DMS53 treated with DMSO at 0.1 percent for 48 hours (cell line): ENCODE measurements around the gene CYB561D1.

Source experiments
- DNase-seq: peaks from one replicate; lab custom pipeline; 2025; ENCODE audit not compliant: unreplicated experiment; lab: John Stamatoyannopoulos, UW

The CYB561D1 gene

GRCh38 chr1:109479901-109480300 lies 14.0 kb upstream of the CYB561D1 start:
- DNase-seq, result no peak

- no peak for DNase-seq
Measured at GRCh38 chr1:109481646-109482045, 12.2 kb upstream of the CYB561D1 start.

- DNase-seq, result no peak
Measured at GRCh38 chr1:109482242-109482641, 11.7 kb upstream of the CYB561D1 start.

- no peak for DNase-seq
Measured at GRCh38 chr1:109482791-109483671, 10.9 kb upstream of the CYB561D1 start.

GRCh38 chr1:109483672-109484518 lies 10.0 kb upstream of the CYB561D1 start, which contains the start of gene ATXN7L2:
ATXN7L2 (plus strand) TSS chr1:109483905; CDS start chr1:109483954, 49 bp downstream.
- peak; percentile 86 for DNase-seq

- no peak for DNase-seq
Measured at GRCh38 chr1:109484519-109484975, 9.3 kb upstream of the CYB561D1 start.

GRCh38 chr1:109485001-109485400 lies 8.9 kb upstream of the CYB561D1 start:
- DNase-seq, result no peak

- no peak for DNase-seq
Measured at GRCh38 chr1:109487261-109487660, 6.6 kb upstream of the CYB561D1 start.

- no peak for DNase-seq
Measured at GRCh38 chr1:109488201-109488600, 5.7 kb upstream of the CYB561D1 start.

GRCh38 chr1:109488696-109489095 lies 5.2 kb upstream of the CYB561D1 start:
- no peak for DNase-seq

GRCh38 chr1:109490029-109490933 lies 3.6 kb upstream of the CYB561D1 start:
- DNase-seq, result peak; percentile 36

- DNase-seq, result no peak
Measured at GRCh38 chr1:109490934-109491302, 3.0 kb upstream of the CYB561D1 start.

GRCh38 chr1:109491372-109491771 lies 2.5 kb upstream of the CYB561D1 start:
- DNase-seq, result no peak

- no peak for DNase-seq
Measured at GRCh38 chr1:109492779-109493178, 1.1 kb upstream of the CYB561D1 start.

GRCh38 chr1:109493227-109493626 lies 667 bp upstream of the CYB561D1 start:
- no peak for DNase-seq

- DNase-seq, result no peak
Measured at GRCh38 chr1:109495738-109496137, 1.8 kb downstream of the CYB561D1 start.

- no peak for DNase-seq
Measured at GRCh38 chr1:109497449-109498160, 3.7 kb downstream of the CYB561D1 start.

- DNase-seq, result peak; percentile 52
Measured at GRCh38 chr1:109498161-109498801, 4.4 kb downstream of the CYB561D1 start.

GRCh38 chr1:109499081-109499480 lies 5.2 kb downstream of the CYB561D1 start:
- DNase-seq, result no peak
